Measurements from ENCODE around the gene KLK6.

The KLK6 gene

GRCh38 chr19:50969413-50969760, at the start of gene KLK6:
TSS of gene KLK6 (minus strand) at chr19:50969591. CDS start at chr19:50968104, 1,487 bp downstream.
- DNase-seq (ENCODE audit: low read depth in 2 of 2, low spot score in 1 of 2): no peak

- DNase-seq (ENCODE audit: low read depth in 2 of 2, low spot score in 1 of 2): no peak
These were observed 49.6 kb upstream of the KLK6 start for GRCh38 chr19:51018745-51019543.

GRCh38 chr19:51016798-51017683, 47.6 kb upstream of the KLK6 start:
- DNase-seq (ENCODE audit: low read depth in 2 of 2, low spot score in 1 of 2): peak in 1 of 2 donors; percentile 18

GRCh38 chr19:51015691-51016267, 46.4 kb upstream of the KLK6 start:
- no peak for DNase-seq (ENCODE audit: low read depth in 2 of 2, low spot score in 1 of 2)

- no peak for DNase-seq (ENCODE audit: low read depth in 2 of 2, low spot score in 1 of 2)
These were observed 44.9 kb upstream of the KLK6 start for GRCh38 chr19:51014242-51014641.

GRCh38 chr19:51012661-51013190, 43.3 kb upstream of the KLK6 start:
- DNase-seq (ENCODE audit: low read depth in 2 of 2, low spot score in 1 of 2): no peak

GRCh38 chr19:51010066-51010795, 40.8 kb upstream of the KLK6 start:
- no peak for DNase-seq (ENCODE audit: low read depth in 2 of 2, low spot score in 1 of 2)

GRCh38 chr19:51009061-51009891, 39.9 kb upstream of the KLK6 start:
- no peak for DNase-seq (ENCODE audit: low read depth in 2 of 2, low spot score in 1 of 2)

GRCh38 chr19:51007488-51007887, 38.1 kb upstream of the KLK6 start:
- DNase-seq (ENCODE audit: low read depth in 2 of 2, low spot score in 1 of 2): no peak

GRCh38 chr19:51006406-51006805, 37.0 kb upstream of the KLK6 start:
- DNase-seq (ENCODE audit: low read depth in 2 of 2, low spot score in 1 of 2): no peak

- no peak for DNase-seq (ENCODE audit: low read depth in 2 of 2, low spot score in 1 of 2)
These were observed 35.9 kb upstream of the KLK6 start for GRCh38 chr19:51005248-51005647.

GRCh38 chr19:51003316-51003715, 33.9 kb upstream of the KLK6 start:
- no peak for DNase-seq (ENCODE audit: low read depth in 2 of 2, low spot score in 1 of 2)

- no peak for DNase-seq (ENCODE audit: low read depth in 2 of 2, low spot score in 1 of 2)
These were observed 33.3 kb upstream of the KLK6 start for GRCh38 chr19:51002542-51003311.

- DNase-seq (ENCODE audit: low read depth in 2 of 2, low spot score in 1 of 2): no peak
These were observed 32.7 kb upstream of the KLK6 start for GRCh38 chr19:51002089-51002532.

GRCh38 chr19:51001515-51001914, 32.1 kb upstream of the KLK6 start, which contains the start of gene KLK8:
TSS of gene KLK8 (minus strand) at chr19:51001604. CDS start at chr19:51001167, 437 bp downstream.
- DNase-seq (ENCODE audit: low read depth in 2 of 2, low spot score in 1 of 2): no peak

GRCh38 chr19:51000981-51001380, 31.6 kb upstream of the KLK6 start:
- DNase-seq (ENCODE audit: low read depth in 2 of 2, low spot score in 1 of 2): no peak

- no peak for DNase-seq (ENCODE audit: low read depth in 2 of 2, low spot score in 1 of 2)
These were observed 31.0 kb upstream of the KLK6 start for GRCh38 chr19:51000426-51000825.

- no peak for DNase-seq (ENCODE audit: low read depth in 2 of 2, low spot score in 1 of 2)
These were observed 29.3 kb upstream of the KLK6 start for GRCh38 chr19:50998686-50999085.

- DNase-seq (ENCODE audit: low read depth in 2 of 2, low spot score in 1 of 2): no peak
These were observed 28.7 kb upstream of the KLK6 start for GRCh38 chr19:50998061-50998460.
